ENCODE measurements around the gene PIERCE2.

DNA sequence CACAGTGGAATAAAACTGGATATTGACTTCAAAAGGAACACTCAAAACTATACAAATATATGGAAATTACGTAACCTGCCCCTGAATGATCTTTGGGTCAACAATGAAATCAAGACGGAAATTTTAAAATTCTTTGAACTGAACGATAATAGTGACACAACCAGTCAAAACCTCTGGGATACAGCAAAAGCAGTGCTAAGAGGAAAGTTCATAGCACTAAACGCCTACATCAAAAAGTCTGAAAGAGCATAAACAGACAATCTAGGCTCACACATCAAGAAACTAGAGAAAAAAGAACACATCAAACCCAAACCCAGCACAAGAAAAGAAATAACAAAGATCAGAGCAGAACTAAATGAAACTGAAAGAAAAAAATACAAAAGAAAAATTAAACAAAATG is 53.2 kb downstream of the PIERCE2 start:
- TF ChIP-seq EZH2 (IDR thresholded peaks at IDR 0.05; ENCODE audit: borderline replicate concordance, low read length), result no peak
- TF ChIP-seq, protein P1, sequence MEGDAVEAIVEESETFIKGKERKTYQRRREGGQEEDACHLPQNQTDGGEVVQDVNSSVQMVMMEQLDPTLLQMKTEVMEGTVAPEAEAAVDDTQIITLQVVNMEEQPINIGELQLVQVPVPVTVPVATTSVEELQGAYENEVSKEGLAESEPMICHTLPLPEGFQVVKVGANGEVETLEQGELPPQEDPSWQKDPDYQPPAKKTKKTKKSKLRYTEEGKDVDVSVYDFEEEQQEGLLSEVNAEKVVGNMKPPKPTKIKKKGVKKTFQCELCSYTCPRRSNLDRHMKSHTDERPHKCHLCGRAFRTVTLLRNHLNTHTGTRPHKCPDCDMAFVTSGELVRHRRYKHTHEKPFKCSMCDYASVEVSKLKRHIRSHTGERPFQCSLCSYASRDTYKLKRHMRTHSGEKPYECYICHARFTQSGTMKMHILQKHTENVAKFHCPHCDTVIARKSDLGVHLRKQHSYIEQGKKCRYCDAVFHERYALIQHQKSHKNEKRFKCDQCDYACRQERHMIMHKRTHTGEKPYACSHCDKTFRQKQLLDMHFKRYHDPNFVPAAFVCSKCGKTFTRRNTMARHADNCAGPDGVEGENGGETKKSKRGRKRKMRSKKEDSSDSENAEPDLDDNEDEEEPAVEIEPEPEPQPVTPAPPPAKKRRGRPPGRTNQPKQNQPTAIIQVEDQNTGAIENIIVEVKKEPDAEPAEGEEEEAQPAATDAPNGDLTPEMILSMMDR (IDR thresholded peaks at IDR 0.05; ENCODE audit: low read length), result no peak
